Femur (tissue), 1 donor: Measurements from ENCODE around the gene ABCD1.
"Not testable (repeated sequence)": the region's sequence is repeated elsewhere in the genome, so short reads cannot be mapped to it uniquely, and the experiment has no call there.

Source experiments
- DNase-seq: peaks from one replicate; pipeline ENCODE4 v3.0.0-alpha.2; 2017

The ABCD1 gene

DNA sequence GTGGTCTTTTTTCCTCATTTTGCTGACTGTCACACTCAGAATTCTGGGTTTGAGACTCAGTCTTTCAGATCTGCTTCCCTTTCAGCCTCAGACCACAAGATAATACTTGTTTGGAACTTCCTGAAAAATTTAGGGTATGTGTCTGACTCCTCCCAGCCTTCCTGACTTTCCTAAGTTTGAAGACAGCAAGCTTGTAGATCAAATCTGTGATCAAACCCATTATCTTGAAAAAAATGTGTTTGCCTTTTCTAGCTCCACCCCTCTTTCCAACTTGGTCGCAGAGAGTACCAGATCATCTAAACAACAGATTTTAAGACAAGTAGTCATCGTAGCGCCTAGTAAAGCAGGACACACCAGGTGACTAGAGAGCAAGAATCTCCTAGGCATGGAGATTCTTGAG lies 10.4 kb upstream of the ABCD1 start:
- no peak for DNase-seq

DNA sequence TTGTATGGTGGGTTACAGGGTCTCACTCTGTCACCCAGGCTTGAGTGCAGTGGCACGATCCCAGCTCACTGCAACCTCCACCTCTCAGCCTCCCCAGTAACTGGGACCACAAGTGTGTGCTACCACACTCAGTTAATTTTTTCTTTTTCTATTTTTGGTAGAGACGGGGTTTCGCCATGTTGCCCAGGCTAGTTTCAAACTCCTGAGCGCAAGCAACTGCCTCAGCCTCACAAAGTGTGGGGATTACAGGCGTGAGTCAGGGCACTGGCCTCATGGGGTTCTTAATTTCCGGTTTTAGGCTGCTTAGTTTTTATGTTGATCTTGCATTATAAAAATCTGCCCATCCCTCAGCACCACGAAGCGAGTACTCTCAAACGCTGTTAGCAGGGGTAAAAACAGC lies 7.2 kb upstream of the ABCD1 start:
- no peak for DNase-seq

DNA sequence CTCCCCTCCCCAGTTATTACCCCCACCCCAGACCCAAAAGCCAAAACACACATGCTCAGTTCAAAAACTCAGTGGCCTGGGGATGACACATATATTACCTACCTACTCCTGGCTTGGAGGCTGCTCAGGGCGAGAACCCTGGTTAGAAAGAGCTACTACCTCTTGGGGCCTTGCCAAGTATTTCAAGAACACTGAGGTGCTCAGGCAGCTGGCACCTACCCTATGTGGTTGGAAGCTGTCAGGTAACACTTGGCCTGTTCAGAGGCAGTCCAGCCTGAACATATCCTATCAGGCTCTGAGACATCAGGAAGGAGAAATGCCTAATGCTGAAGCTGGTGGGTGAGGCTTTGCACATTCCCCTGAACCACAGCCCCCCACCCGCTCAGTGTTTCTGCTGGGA lies 5.4 kb upstream of the ABCD1 start:
- DNase-seq, result no peak

- no peak for DNase-seq
These were observed 5.0 kb upstream of the ABCD1 start for GRCh38 chrX:153719701-153720100.

DNA sequence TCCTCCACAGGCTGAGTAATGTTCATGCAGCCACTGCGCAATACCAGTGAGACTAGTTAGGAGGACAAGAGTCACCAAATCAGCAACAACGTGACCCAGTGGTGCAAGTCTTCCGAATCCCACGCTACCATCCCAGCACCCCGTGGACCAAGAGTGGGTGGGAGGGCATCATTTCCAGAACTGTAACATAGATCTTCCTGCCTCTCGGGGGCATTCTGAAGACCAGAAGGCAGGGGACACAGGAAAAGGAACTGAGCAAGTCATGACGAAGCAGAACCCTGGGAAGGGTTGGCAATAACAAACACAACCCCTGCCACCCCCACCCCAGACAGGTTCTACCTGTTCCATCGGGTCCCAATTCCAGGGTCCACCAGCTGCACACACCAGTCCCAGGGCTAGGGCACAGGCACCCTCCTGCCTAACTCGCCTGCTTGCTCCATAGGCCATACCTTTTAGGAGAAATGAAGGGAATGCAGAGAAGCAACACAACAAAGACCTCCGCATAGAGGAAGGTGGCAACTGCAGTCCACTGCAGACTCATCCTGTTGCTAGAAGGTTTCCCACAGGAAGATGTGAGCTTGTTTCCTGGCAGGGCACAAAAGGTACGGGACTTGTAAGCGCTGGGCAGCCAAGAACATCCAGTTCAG lies 1.8 kb upstream of the ABCD1 start:
- DNase-seq, result no peak

DNA sequence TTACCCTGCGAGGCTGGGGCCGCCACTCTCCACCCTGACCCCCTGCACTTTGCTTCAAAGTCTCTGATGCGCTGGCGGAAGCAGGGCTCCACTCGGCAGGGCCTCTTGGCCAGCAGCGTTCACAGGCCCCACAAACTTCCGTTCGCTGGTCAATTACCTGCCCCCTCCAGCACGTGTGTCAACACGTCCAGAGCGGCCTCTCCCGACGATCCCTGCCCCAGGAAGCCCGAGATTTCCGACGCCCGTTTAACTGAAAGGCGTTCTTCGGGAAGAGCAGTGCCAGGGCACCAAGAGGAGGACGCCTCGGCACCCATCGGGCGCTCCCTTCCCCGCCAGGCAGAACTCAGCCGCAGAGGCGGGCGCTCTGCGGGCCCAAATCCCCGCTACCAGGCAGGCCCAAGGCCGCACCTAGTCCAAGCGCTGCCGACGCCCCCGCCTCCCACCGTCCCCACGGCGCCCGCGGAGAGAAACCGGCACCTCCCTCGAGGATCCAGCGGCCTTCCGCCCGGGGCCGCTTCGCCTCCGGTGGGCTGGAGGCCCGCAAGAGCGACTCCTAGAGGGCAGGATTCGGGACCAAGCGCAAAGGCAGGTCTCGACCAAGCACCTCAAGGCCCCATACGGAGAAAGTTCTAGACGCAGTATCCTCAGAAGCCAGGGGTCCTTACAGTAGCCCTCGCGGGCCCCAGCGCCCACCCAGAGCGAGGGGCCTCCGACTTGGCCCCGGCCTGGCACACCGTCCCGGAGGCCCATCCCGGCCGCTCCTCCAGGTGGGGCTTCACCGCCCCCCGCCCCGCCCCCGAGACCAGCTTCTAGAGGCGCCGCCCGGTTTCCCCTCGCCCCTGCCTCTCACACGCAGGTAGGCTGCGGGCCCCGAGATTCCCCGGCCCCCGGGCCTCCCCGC lies 1.1 kb upstream of the ABCD1 start:
- DNase-seq, result peak; percentile 38

GRCh38 chrX:153725039-153725831 lies 579 bp downstream of the ABCD1 start:
- DNase-seq, result peak; percentile 44

DNA sequence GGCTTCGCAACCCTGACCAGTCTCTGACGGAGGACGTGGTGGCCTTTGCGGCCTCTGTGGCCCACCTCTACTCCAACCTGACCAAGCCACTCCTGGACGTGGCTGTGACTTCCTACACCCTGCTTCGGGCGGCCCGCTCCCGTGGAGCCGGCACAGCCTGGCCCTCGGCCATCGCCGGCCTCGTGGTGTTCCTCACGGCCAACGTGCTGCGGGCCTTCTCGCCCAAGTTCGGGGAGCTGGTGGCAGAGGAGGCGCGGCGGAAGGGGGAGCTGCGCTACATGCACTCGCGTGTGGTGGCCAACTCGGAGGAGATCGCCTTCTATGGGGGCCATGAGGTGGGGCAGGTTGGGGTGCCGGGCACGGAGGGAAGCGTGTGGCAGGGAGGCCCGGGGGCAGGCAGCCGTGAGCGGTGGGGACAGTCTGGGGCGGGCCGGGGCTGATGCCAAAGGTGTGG lies 1.2 kb downstream of the ABCD1 start:
- DNase-seq, result no peak

GRCh38 chrX:153726286-153727122 lies 1.8 kb downstream of the ABCD1 start:
- peak; percentile 71 for DNase-seq

GRCh38 chrX:153727123-153727931 lies 2.7 kb downstream of the ABCD1 start:
- DNase-seq, result peak; percentile 63

DNA sequence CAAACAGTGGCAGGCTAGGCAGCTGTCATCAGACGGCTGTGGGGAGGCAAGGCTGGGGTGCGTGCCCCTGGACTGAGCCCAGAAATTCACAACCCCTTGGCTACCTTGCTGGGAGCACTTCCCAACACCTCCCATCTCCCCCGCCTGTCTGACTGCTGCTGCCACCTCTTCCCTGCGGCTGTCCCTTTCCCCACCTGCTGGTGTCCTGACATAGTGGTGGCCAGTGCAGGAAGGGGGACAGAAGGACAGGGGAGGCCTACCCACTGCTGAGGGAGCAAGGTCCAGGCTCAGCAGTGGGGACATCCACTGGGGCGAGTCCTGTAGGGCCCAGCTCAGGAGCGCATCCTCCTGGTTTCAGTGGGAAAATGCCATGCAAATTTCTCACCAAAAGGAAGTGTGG lies 3.4 kb downstream of the ABCD1 start:
- no peak for DNase-seq

DNA sequence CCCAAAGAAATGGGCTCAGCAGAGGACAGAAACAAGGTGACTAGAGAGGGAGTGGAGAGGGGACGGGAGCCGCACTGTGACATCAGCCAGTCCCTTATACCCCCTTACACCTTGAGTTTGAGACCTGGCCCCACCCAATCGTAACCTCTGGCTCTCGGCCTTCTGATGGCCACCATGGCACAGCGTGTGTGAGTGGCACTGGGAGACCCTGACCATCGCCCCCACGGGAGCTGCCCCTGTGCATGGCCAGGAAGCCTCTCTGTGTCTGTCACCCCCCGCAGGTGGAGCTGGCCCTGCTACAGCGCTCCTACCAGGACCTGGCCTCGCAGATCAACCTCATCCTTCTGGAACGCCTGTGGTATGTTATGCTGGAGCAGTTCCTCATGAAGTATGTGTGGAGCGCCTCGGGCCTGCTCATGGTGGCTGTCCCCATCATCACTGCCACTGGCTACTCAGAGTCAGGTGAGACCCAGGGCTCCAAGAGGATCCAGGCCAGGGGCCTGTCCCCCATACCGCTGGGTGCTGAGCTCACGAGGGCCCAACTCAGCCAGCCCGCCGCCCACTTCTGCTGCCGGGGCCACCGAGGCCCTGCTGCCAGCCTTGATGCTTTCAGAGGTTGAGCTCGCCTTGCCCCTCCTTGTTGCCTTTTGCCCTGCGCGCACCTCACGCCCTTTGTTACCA lies 4.4 kb downstream of the ABCD1 start:
- no peak for DNase-seq

DNA sequence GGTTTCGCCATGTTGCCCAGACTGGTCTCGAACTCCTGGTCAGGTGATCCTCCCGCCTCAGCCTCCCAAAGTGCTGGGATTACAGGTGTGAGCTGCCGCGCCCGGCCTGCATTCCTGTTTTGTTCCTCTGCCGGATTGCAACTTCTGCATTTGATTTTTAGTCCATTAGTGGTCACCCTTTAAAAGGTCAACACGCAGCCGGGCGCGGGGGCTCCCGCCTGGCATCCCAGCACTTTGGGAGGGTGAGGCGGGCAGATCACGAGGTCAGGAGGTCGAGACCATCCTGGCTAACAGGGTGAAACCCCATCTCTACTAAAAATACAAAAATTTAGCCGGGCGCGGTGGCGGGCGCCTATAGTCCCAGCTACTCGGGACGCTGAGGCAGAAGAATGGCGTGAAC lies 5.5 kb downstream of the ABCD1 start:
- not testable (repeated sequence) for DNase-seq

- DNase-seq, result no peak
These were observed 6.6 kb downstream of the ABCD1 start for GRCh38 chrX:153731117-153731844.

DNA sequence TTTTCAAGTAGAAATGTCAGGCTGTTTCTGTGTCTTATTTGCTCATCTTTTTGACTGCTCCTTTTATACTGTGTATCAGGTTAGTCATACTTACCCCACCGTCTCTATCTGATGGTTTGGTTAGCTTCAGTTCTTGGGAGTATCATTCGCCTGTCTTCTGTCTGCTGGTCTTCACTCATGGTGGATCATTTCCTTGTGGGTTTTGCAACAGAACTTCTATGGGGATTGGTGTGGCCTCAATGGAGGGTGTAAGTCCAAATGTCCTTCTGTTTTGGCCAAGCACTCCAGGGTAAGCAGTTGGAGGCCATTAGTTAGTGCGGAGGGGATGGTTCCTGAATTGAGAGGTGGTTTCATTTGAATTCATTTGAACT lies 7.2 kb downstream of the ABCD1 start:
- DNase-seq, result no peak

- DNase-seq, result no peak
These were observed 7.7 kb downstream of the ABCD1 start for GRCh38 chrX:153732401-153732800.

- DNase-seq, result no peak
These were observed 9.1 kb downstream of the ABCD1 start for GRCh38 chrX:153733651-153734240.

- DNase-seq, result no peak
These were observed 10.2 kb downstream of the ABCD1 start for GRCh38 chrX:153734871-153735270.

GRCh38 chrX:153735274-153735673 lies 10.6 kb downstream of the ABCD1 start:
- DNase-seq, result no peak
